Mucosa of stomach (tissue), 1 donor: Measurements from ENCODE around the gene MLLT1.

Experiments
- H3K27me3 ChIP-seq: one replicate; pipeline ENCODE4 v1.7.0; 2013; ENCODE audit warnings: mild to moderate bottlenecking, low read length; ENCODE audit not compliant: control insufficient read depth, insufficient read depth
- H3K36me3 ChIP-seq: one replicate; pipeline ENCODE4 v1.7.0; 2013; ENCODE audit warnings: low read length; ENCODE audit not compliant: control insufficient read depth, insufficient read depth
- H3K4me1 ChIP-seq: one replicate; pipeline ENCODE4 v1.7.0; 2013; ENCODE audit warnings: mild to moderate bottlenecking, low read length; ENCODE audit not compliant: control insufficient read depth, insufficient read depth
- H3K4me3 ChIP-seq: one replicate; pipeline ENCODE4 v1.7.0; 2013; ENCODE audit warnings: low read length
- H3K9ac ChIP-seq: one replicate; pipeline ENCODE4 v1.7.0; 2013; ENCODE audit warnings: mild to moderate bottlenecking, low read length, moderate library complexity
- H3K9me3 ChIP-seq: one replicate; pipeline ENCODE4 v1.7.0; 2013; ENCODE audit warnings: mild to moderate bottlenecking, low read length, moderate library complexity; ENCODE audit not compliant: control insufficient read depth
- donor health status: Pancreatic carcinoma.

MLLT1 gene

GRCh38 chr19:6236310-6237291, 43.2 kb downstream of the MLLT1 start:
- Histone ChIP-seq H3K4me3 (no peak overlapping the region), H3K9ac (no peak overlapping the region), H3K9me3 (no peaks in the 10 kb centered on the region), H3K27me3 (no peaks in the 10 kb centered on the region), H3K36me3 (no peaks in the 10 kb centered on the region), H3K4me1 (peaks cover 76% of the 10 kb centered on the region)

- H3K4me1 ChIP-seq = peaks cover 75% of the 10 kb centered on the region
- H3K9ac ChIP-seq = no peak overlapping the region
- H3K9me3 ChIP-seq = no peaks in the 10 kb centered on the region
- H3K36me3 ChIP-seq = no peaks in the 10 kb centered on the region
- H3K27me3 ChIP-seq = no peaks in the 10 kb centered on the region
- H3K4me3 ChIP-seq = no peak overlapping the region
Observed at GRCh38 chr19:6235031-6235951, 44.5 kb downstream of the MLLT1 start.

- no peak overlapping the region for H3K4me3 ChIP-seq
- H3K9ac ChIP-seq = no peak overlapping the region
- H3K36me3 ChIP-seq = no peaks in the 10 kb centered on the region
- H3K4me1 ChIP-seq = peaks cover 68% of the 10 kb centered on the region
- no peaks in the 10 kb centered on the region for H3K9me3 ChIP-seq
- no peaks in the 10 kb centered on the region for H3K27me3 ChIP-seq
Observed at GRCh38 chr19:6234527-6234926, 45.2 kb downstream of the MLLT1 start.

- Histone ChIP-seq H3K27me3 (no peaks in the 10 kb centered on the region), H3K9ac (no peak overlapping the region), H3K36me3 (no peaks in the 10 kb centered on the region), H3K9me3 (no peaks in the 10 kb centered on the region), H3K4me1 (peaks cover 62% of the 10 kb centered on the region), H3K4me3 (no peak overlapping the region)
Observed at GRCh38 chr19:6233827-6234511, 45.8 kb downstream of the MLLT1 start.

GRCh38 chr19:6233056-6233826, 46.5 kb downstream of the MLLT1 start:
- H3K27me3 ChIP-seq = no peaks in the 10 kb centered on the region
- H3K4me3 ChIP-seq = no peak overlapping the region
- peaks cover 55% of the 10 kb centered on the region for H3K4me1 ChIP-seq
- H3K9me3 ChIP-seq = no peaks in the 10 kb centered on the region
- no peak overlapping the region for H3K9ac ChIP-seq
- no peaks in the 10 kb centered on the region for H3K36me3 ChIP-seq

GRCh38 chr19:6232601-6233055, 47.1 kb downstream of the MLLT1 start:
- Histone ChIP-seq H3K4me3 (no peak overlapping the region), H3K9me3 (no peaks in the 10 kb centered on the region), H3K36me3 (no peaks in the 10 kb centered on the region), H3K27me3 (no peaks in the 10 kb centered on the region), H3K9ac (no peak overlapping the region), H3K4me1 (peaks cover 49% of the 10 kb centered on the region)

GRCh38 chr19:6230991-6231448, 48.8 kb downstream of the MLLT1 start:
- no peaks in the 10 kb centered on the region for H3K9me3 ChIP-seq
- H3K36me3 ChIP-seq = no peaks in the 10 kb centered on the region
- no peaks in the 10 kb centered on the region for H3K27me3 ChIP-seq
- peaks cover 36% of the 10 kb centered on the region for H3K4me1 ChIP-seq
- no peak overlapping the region for H3K9ac ChIP-seq
- H3K4me3 ChIP-seq = no peak overlapping the region

- Histone ChIP-seq H3K4me1 (peaks cover 28% of the 10 kb centered on the region), H3K9ac (no peak overlapping the region), H3K4me3 (no peak overlapping the region), H3K36me3 (no peaks in the 10 kb centered on the region), H3K9me3 (no peaks in the 10 kb centered on the region), H3K27me3 (no peaks in the 10 kb centered on the region)
Observed at GRCh38 chr19:6229951-6230712, 49.6 kb downstream of the MLLT1 start.

GRCh38 chr19:6229216-6229913, 50.4 kb downstream of the MLLT1 start:
- Histone ChIP-seq H3K4me3 (no peak overlapping the region), H3K9ac (no peak overlapping the region), H3K36me3 (no peaks in the 10 kb centered on the region), H3K4me1 (peaks cover 23% of the 10 kb centered on the region), H3K27me3 (no peaks in the 10 kb centered on the region), H3K9me3 (no peaks in the 10 kb centered on the region)

GRCh38 chr19:6228551-6229215, 51.1 kb downstream of the MLLT1 start:
- Histone ChIP-seq H3K4me1 (peaks cover 23% of the 10 kb centered on the region), H3K36me3 (no peaks in the 10 kb centered on the region), H3K9me3 (no peaks in the 10 kb centered on the region), H3K4me3 (no peak overlapping the region), H3K9ac (no peak overlapping the region), H3K27me3 (no peaks in the 10 kb centered on the region)
